ENCODE measurements around the gene SAV1. TPM values are rescaled to one million over a fixed set of nuclear protein-coding genes. Genes with fewer than 3 reads are reported as not detected.

The SAV1 gene
- total and polyA plus RNA-seq, 7 donors, result 13.8 to 37.1 (median 19.5) TPM

DNA sequence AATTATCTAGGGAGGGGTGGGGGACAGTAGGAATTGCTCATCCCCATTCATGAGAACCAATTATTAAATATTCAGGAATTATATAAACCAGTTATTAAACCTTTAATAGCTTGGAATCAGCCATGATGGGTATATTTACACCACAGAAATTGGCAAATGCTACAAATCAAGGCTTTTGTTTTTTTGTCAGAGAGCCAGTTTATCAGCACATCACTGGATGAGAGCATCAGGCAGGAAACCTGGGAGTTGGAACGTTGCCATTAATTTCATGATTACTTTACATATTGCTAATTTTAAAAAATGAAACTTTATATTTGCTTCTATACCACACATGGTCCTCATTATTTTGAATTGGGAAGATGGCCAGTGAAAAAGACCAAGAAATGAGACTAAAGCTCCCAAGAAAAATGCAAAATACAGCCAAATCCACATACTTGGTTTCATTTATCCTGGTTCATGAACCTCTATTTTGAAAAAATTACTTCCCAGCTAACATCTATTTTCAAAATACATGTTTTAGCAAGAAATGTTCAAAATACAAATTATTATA lies 59.7 kb downstream of the SAV1 start:
- Histone ChIP-seq H3K9me3 (no peaks in the 10 kb centered on the region), H3K36me3 (ENCODE audit: insufficient read depth in 1 of 2, low read depth in 1 of 2) (no peaks in the 10 kb centered on the region), H3K27me3 (ENCODE audit: insufficient read depth in 3 of 3, low read length in 2 of 3) (no peaks in the 10 kb centered on the region), H3K27ac (no peak overlapping the region), H3K4me1 (no peaks in the 10 kb centered on the region), H3K4me3 (no peak overlapping the region)
- ATAC-seq, result no peak
- WGBS, 3 donors, result 62 to 70% (median 64%) methylated on average over 1 of the region's 1 CpG
- intact Hi-C loops (cut with DNase I), result loop anchor here in 1 of 2 donors (10.0 kb wide), 1 partner anchor 106 kb away; no protein-coding TSS in a partner anchor
- no peak for TF ChIP-seq CTCF (IDR thresholded peaks at IDR 0.05)
- no peak for DNase-seq

DNA sequence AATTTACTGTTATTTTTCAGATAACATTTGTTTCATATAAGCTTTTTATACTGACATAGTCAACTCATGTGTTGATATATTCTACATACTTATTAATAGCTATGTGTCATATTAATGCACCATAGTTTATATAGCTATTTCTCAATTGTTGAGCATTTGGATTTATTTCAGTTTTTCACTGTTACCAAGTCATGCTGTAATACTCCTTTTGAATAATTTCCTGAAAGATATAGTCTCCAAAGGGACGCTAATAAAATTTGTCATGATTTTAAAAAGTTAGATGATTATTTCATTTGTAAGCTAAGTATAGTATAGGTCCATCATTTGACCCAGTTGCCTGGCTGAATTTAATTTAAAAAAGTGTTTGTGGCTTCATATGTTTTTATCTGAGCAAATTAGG lies 60.3 kb downstream of the SAV1 start:
- Histone ChIP-seq H3K9me3 (no peaks in the 10 kb centered on the region), H3K4me3 (no peak overlapping the region), H3K27me3 (ENCODE audit: insufficient read depth in 3 of 3, low read length in 2 of 3) (no peaks in the 10 kb centered on the region), H3K27ac (no peak overlapping the region), H3K4me1 (no peaks in the 10 kb centered on the region), H3K36me3 (ENCODE audit: insufficient read depth in 1 of 2, low read depth in 1 of 2) (no peaks in the 10 kb centered on the region)
- TF ChIP-seq CTCF (IDR thresholded peaks at IDR 0.05), result no peak
- ATAC-seq (no peak), DNase-seq (no peak)
- 85 to 98% (median 89%) methylated on average over 1 of the region's 1 CpG for WGBS, 3 donors
- intact Hi-C loops (cut with DNase I), result loop anchor here in 1 of 2 donors (10.0 kb wide), 1 partner anchor 107 kb away; no protein-coding TSS in a partner anchor

- H3K27me3 ChIP-seq (ENCODE audit: insufficient read depth in 3 of 3, low read length in 2 of 3), result no peaks in the 10 kb centered on the region
- H3K9me3 ChIP-seq, result no peaks in the 10 kb centered on the region
- 82 to 87% (median 83%) methylated on average over 3 of the region's 3 CpGs for WGBS, 3 donors
- DNase-seq, result no peak
- no peaks in the 10 kb centered on the region for H3K4me1 ChIP-seq
- no peaks in the 10 kb centered on the region for H3K36me3 ChIP-seq (ENCODE audit: insufficient read depth in 1 of 2, low read depth in 1 of 2)
- H3K4me3 ChIP-seq, result no peak overlapping the region
- intact Hi-C loops (cut with DNase I), result loop anchor here in 1 of 2 donors (10.0 kb wide), 1 partner anchor 108 kb away; no protein-coding TSS in a partner anchor
- H3K27ac ChIP-seq, result no peak overlapping the region
- no peak for ATAC-seq
- no peak for TF ChIP-seq CTCF (IDR thresholded peaks at IDR 0.05)
Observed at GRCh38 chr14:50607181-50607580, 60.9 kb downstream of the SAV1 start.

DNA sequence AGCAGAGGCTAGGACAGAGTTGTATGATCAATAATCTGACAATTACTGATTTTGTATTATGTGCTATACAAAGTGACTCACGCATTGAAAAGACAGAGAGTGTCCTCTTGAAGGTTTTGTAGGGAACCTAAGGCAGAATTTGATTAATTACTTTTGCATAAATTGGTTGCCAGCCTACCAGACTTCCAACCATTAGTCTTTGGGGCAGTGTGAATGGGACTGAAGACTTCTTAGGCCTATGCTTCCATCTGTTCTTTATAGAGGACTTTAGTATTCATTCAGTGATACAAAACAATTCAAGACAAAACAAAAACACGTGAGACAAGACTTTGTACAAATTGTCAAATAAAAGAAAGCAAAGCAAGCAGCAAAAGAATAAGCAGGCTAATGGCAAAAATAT lies 61.6 kb downstream of the SAV1 start:
- ATAC-seq, result no peak
- WGBS, 3 donors, result 91 to 92% (median 91%) methylated on average over 2 of the region's 2 CpGs

More for the DNA sequence above, 61.6 kb downstream of the SAV1 start:
- no peaks in the 10 kb centered on the region for H3K4me1 ChIP-seq
- no peaks in the 10 kb centered on the region for H3K36me3 ChIP-seq (ENCODE audit: insufficient read depth in 1 of 2, low read depth in 1 of 2)
- DNase-seq, result no peak
- no peak overlapping the region for H3K27ac ChIP-seq
- H3K9me3 ChIP-seq, result no peaks in the 10 kb centered on the region
- intact Hi-C loops (cut with DNase I), result loop anchor here in 1 of 2 donors (10.0 kb wide), 1 partner anchor 108 kb away; no protein-coding TSS in a partner anchor
- H3K27me3 ChIP-seq (ENCODE audit: insufficient read depth in 3 of 3, low read length in 2 of 3), result no peaks in the 10 kb centered on the region
- no peak for TF ChIP-seq CTCF (IDR thresholded peaks at IDR 0.05)
- no peak overlapping the region for H3K4me3 ChIP-seq
